ENCODE measurements around the gene PTPRN. TPM values are rescaled to one million over a fixed set of nuclear protein-coding genes. Genes with fewer than 3 reads are reported as not detected.

PTPRN gene
- total RNA-seq, 2 donors from 2014 or later, result not detected

DNA sequence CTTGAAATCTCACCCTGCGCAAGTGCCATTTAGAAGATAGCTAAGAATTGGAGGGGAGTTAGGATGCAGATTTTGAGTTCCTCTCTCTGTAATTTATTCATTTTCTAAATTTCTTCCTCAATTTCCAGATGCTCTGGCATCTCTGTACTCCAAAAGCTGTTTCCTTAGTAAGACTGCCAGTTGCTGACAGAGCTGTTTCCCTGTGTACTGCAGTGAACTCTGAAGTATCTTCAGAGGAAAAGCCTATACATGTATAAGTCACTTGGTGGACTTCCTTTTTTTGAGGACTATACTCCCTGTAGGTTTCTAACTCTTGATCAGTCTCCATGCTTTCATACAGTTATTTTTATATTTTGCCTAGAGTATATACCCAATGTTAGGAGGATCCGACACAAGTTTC is 24.9 kb upstream of the PTPRN start:
- Histone ChIP-seq H3K4me3 (no peak overlapping the region), H3K9me3 (peaks cover 6% of the 10 kb centered on the region), H3K27me3 (replicated peaks; ENCODE audit: insufficient read depth) (no peaks in the 10 kb centered on the region), H3K36me3 (no peaks in the 10 kb centered on the region), H3K4me1 (ENCODE audit: control insufficient read depth in 1 of 2, low read depth in 2 of 2) (no peaks in the 10 kb centered on the region), H3K27ac (no peak overlapping the region)
- TF ChIP-seq, protein P1, sequence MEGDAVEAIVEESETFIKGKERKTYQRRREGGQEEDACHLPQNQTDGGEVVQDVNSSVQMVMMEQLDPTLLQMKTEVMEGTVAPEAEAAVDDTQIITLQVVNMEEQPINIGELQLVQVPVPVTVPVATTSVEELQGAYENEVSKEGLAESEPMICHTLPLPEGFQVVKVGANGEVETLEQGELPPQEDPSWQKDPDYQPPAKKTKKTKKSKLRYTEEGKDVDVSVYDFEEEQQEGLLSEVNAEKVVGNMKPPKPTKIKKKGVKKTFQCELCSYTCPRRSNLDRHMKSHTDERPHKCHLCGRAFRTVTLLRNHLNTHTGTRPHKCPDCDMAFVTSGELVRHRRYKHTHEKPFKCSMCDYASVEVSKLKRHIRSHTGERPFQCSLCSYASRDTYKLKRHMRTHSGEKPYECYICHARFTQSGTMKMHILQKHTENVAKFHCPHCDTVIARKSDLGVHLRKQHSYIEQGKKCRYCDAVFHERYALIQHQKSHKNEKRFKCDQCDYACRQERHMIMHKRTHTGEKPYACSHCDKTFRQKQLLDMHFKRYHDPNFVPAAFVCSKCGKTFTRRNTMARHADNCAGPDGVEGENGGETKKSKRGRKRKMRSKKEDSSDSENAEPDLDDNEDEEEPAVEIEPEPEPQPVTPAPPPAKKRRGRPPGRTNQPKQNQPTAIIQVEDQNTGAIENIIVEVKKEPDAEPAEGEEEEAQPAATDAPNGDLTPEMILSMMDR (IDR thresholded peaks at IDR 0.05), result no peak
- DNase-seq (ENCODE audit: low spot score) (no peak), ATAC-seq (ENCODE audit: insufficient number of reproducible peaks, low FRiP score, low read depth) (no peak)

DNA sequence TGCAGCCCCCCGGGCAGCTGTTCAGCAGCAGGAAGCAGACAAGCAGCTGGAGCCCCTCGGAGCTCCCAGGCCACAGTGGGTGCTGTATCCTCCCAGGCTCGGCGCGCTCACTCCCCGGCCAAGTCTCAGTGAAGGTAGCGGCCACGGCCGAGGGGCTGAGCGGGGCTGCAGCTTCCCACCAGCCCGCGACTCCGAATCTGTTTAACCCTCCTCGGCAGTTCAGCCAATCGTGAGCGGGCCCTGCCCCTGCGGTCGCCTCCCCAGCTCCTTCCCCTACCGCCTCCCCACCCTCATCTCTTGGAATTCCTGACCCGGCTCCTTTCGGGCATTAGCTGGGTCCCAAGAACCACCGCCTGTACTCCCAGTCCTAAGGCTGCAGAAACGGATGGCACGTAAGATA is 23.3 kb upstream of the PTPRN start, which contains the start of gene RESP18:
TSS of gene RESP18 (minus strand) at position 203 of the 400 bp plus-strand sequence.
- no peak within 1 kb of the TSS for H3K27ac ChIP-seq
- no peaks in the 10 kb centered on the region for H3K27me3 ChIP-seq (replicated peaks; ENCODE audit: insufficient read depth)
- TF ChIP-seq, protein P1 (IDR thresholded peaks at IDR 0.05), result no peak
- H3K9me3 ChIP-seq, result peaks cover 6% of the 10 kb centered on the region
- H3K36me3 ChIP-seq, result no peaks in the 10 kb centered on the region
- DNase-seq (ENCODE audit: low spot score), result no peak
- H3K4me1 ChIP-seq (ENCODE audit: control insufficient read depth in 1 of 2, low read depth in 2 of 2), result no peaks in the 10 kb centered on the region
- ATAC-seq (ENCODE audit: insufficient number of reproducible peaks, low FRiP score, low read depth), result no peak
- no peak within 1 kb of the TSS for H3K4me3 ChIP-seq

DNA sequence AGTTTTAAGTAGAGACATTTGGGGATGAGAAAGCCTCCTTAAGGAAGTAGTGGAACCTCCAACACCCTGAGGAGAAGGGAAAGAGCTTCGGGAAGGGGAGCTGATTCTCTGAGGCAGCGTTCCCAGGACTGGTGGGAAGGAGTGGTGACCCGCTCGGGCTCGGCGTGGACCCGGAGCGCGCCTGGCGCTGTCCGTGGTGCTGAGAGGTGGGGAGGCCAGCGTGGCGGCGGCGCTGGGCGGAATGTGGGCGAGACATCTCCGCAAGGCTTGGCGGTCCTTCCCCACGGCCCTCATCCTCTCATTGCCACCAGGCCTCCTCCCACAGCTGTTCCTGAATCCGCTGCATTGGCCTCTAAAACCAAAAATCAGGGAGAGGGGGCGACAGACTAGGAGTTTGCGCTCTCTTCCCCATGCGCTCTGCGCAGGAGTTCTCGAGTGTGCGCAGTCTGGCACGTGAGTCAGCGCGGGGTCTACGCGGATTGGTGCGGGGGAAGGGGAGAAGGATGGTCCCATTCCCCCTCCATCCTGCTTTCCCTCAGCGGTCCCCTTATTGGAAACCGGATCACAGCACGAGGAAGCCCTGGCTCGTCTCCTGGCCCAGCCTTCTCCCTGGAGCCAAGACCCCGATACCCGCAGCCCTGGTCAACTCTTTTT is 22.5 kb upstream of the PTPRN start:
- ATAC-seq (ENCODE audit: insufficient number of reproducible peaks, low FRiP score, low read depth) (no peak), DNase-seq (ENCODE audit: low spot score) (no peak)
- H3K4me1 ChIP-seq (ENCODE audit: control insufficient read depth in 1 of 2, low read depth in 2 of 2), result no peaks in the 10 kb centered on the region
- TF ChIP-seq, protein P1 (IDR thresholded peaks at IDR 0.05), result no peak
- H3K9me3 ChIP-seq, result peaks cover 4% of the 10 kb centered on the region
- H3K27ac ChIP-seq, result no peak overlapping the region
- H3K4me3 ChIP-seq, result no peak overlapping the region
- no peaks in the 10 kb centered on the region for H3K36me3 ChIP-seq
- no peaks in the 10 kb centered on the region for H3K27me3 ChIP-seq (replicated peaks; ENCODE audit: insufficient read depth)

DNA sequence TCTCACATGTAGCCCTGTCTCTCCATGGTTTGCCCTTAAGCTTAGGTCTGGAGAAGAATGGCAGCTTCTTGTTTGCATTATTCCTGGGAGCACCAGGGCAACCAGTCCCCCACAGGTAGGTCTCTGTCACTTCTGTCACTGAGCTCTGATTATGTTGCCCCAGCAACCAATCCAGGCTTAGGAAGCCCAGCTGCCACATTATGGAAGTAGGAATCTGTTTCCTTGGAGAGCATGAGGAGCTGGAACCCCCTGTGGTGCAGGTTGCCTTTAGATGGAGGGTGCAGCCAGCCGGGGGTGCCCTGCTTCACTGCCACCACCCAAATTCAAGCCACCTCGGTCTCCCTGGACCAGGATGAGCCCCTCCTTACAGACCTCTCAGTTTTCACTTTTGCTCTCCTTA is 18.5 kb upstream of the PTPRN start:
- ATAC-seq (ENCODE audit: insufficient number of reproducible peaks, low FRiP score, low read depth), result no peak
- H3K9me3 ChIP-seq, result no peaks in the 10 kb centered on the region
- H3K4me1 ChIP-seq (ENCODE audit: control insufficient read depth in 1 of 2, low read depth in 2 of 2), result no peaks in the 10 kb centered on the region
- no peaks in the 10 kb centered on the region for H3K27me3 ChIP-seq (replicated peaks; ENCODE audit: insufficient read depth)
- no peak overlapping the region for H3K27ac ChIP-seq
- DNase-seq (ENCODE audit: low spot score), result no peak
- H3K4me3 ChIP-seq, result no peak overlapping the region
- TF ChIP-seq, protein P1 (IDR thresholded peaks at IDR 0.05), result no peak
- no peaks in the 10 kb centered on the region for H3K36me3 ChIP-seq

DNA sequence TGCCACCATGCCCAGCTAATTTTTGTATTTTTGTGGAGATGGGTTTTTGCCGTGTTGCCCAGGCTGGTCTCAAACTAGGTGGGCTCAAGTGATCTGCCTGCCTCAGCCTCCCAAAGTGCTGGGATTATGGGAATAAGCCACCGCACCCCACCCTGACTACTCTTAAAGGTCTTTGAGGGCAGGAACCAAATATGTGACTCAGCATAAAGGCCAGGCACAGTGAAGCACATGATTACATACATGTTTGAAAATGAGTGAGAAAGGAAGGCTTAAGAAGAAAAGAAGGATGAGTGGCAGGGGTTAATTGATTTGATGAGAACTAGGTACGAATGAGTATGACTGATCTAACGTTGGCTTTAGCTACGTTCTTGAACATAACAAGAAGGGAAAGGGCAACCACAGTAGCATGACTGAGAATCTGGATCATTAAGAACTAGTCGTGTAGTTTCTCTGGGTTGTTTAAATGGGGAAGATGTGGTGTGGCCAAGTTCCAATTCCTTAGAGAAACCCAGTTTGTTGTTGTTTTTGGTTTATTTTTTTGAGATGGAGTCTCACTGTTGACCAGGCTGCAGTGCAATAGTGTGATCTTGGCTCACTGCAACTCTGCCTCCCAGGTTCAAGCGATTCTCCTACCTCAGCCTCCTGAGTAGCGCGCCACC is 16.6 kb upstream of the PTPRN start:
- H3K4me3 ChIP-seq, result no peak overlapping the region
- no peaks in the 10 kb centered on the region for H3K4me1 ChIP-seq (ENCODE audit: control insufficient read depth in 1 of 2, low read depth in 2 of 2)
- ATAC-seq (ENCODE audit: insufficient number of reproducible peaks, low FRiP score, low read depth) (no peak), DNase-seq (ENCODE audit: low spot score) (no peak)
- no peaks in the 10 kb centered on the region for H3K36me3 ChIP-seq
- TF ChIP-seq, protein P1 (IDR thresholded peaks at IDR 0.05), result no peak
- no peak overlapping the region for H3K27ac ChIP-seq
- no peaks in the 10 kb centered on the region for H3K27me3 ChIP-seq (replicated peaks; ENCODE audit: insufficient read depth)
- H3K9me3 ChIP-seq, result no peaks in the 10 kb centered on the region

Data from thoracic aorta (tissue), 2 donors.